ENCODE measurements around the gene YJU2.

The YJU2 gene

GRCh38 chr19:4264812-4265211 lies 17.9 kb downstream of the YJU2 start:
- no peak overlapping the region for H3K4me3 ChIP-seq (ENCODE audit: low read depth, low read length)
- no peak for DNase-seq (ENCODE audit: low read depth, low spot score)
- CTCF ChIA-PET: interaction anchor here (1.3 to 6.7 kb wide), 5 partner anchors 14 to 372 kb away, joined by 3 to 77 read pairs (median 28); partner anchors contain the start of genes MPND and SHD
- no peak for TF ChIP-seq CTCF (IDR thresholded peaks at IDR 0.05; ENCODE audit: insufficient read depth, low read length, missing control alignments)
- POLR2A ChIA-PET: no interaction called here

GRCh38 chr19:4266253-4267000 lies 19.5 kb downstream of the YJU2 start:
- POLR2A ChIA-PET: no interaction called here
- TF ChIP-seq CTCF (IDR thresholded peaks at IDR 0.05; ENCODE audit: insufficient read depth, low read length, missing control alignments): no peak
- CTCF ChIA-PET: interaction anchor here (0.6 to 6.7 kb wide), 20 partner anchors 8 to 370 kb away, joined by 3 to 77 read pairs (median 8); partner anchors contain the start of genes CHAF1A, MPND, SH3GL1 and SHD
- no peak overlapping the region for H3K4me3 ChIP-seq (ENCODE audit: low read depth, low read length)
- DNase-seq (ENCODE audit: low read depth, low spot score): no peak

DNA sequence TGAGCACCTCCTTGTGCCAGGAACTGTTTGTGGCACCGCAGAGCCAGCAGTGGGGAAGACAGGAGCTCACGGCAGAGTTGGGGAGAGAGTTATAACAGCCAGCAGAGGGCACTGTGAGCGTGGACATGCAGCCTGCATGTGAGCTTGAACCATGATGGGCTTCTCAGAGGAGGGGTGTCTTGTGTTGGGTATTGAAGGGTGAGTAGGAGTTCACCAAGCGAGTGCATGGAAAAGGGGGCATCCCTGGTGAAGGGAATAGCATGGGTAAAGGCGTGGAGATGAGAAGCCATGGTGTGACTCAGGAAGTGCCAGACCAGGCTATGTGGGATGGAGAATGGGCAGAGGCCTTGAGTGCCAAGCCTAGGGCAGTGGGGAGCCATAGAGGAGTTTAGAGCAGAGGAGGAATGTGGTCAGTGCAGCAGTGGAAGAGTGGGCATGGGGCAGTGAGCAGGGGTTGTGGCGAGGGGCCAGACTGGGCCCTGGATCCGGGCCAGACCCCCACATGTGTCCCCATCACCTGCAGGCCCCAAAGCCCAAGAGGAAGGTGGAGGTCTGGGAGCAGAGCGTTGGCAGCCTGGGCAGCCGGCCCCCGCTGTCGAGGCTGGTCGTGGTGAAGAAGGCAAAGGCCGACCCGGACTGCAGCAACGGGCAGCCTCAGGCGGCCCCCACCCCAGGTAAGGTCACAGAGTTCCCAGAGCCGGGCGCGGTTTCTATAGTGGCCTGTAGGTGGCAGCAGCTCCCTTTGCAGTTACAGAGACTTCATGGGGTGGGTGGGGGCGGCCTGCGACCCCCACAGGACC lies 20.4 kb downstream of the YJU2 start:
- TF ChIP-seq CTCF (IDR thresholded peaks at IDR 0.05; ENCODE audit: insufficient read depth, low read length, missing control alignments): peak; percentile 74
- no peak overlapping the region for H3K4me3 ChIP-seq (ENCODE audit: low read depth, low read length)
- DNase-seq (ENCODE audit: low read depth, low spot score): no peak
- POLR2A ChIA-PET: no interaction called here
- CTCF ChIA-PET: interaction anchor here (0.6 to 6.7 kb wide), 31 partner anchors 9 to 370 kb away, joined by 3 to 77 read pairs (median 5); partner anchors contain the start of genes CHAF1A, MPND, PLIN4 and PLIN5

- no peak for DNase-seq (ENCODE audit: low read depth, low spot score)
- TF ChIP-seq CTCF (IDR thresholded peaks at IDR 0.05; ENCODE audit: insufficient read depth, low read length, missing control alignments): no peak
- POLR2A ChIA-PET: interaction anchor here (0.5 kb wide), 1 partner anchor 118 kb away, joined by 4 read pairs; no protein-coding TSS in a partner anchor
- CTCF ChIA-PET: interaction anchor here (0.7 to 6.7 kb wide), 27 partner anchors 10 to 369 kb away, joined by 3 to 77 read pairs (median 6); partner anchors contain the start of genes CHAF1A, MPND, PLIN4 and PLIN5
- no peak overlapping the region for H3K4me3 ChIP-seq (ENCODE audit: low read depth, low read length)
Measured at GRCh38 chr19:4267901-4268815, 21.3 kb downstream of the YJU2 start.

- ChIA-PET CTCF (interaction anchor here (0.8 to 6.7 kb wide), 13 partner anchors 10 to 255 kb away, joined by 3 to 77 read pairs (median 8); partner anchors contain the start of genes CHAF1A, MPND, SH3GL1 and SHD), POLR2A (interaction anchor here (0.5 kb wide), 1 partner anchor 117 kb away, joined by 4 read pairs; no protein-coding TSS in a partner anchor)
- H3K4me3 ChIP-seq (ENCODE audit: low read depth, low read length): no peak overlapping the region
- no peak for TF ChIP-seq CTCF (IDR thresholded peaks at IDR 0.05; ENCODE audit: insufficient read depth, low read length, missing control alignments)
- no peak for DNase-seq (ENCODE audit: low read depth, low spot score)
Measured at GRCh38 chr19:4268816-4269430, 22.0 kb downstream of the YJU2 start.

Data from AG04449 (cell line).